Measurements from ENCODE around the gene RSRC1.
"Not testable (repeated sequence)": the region's sequence is repeated elsewhere in the genome, so short reads cannot be mapped to it uniquely, and the experiment has no call there.

Gene RSRC1

DNA sequence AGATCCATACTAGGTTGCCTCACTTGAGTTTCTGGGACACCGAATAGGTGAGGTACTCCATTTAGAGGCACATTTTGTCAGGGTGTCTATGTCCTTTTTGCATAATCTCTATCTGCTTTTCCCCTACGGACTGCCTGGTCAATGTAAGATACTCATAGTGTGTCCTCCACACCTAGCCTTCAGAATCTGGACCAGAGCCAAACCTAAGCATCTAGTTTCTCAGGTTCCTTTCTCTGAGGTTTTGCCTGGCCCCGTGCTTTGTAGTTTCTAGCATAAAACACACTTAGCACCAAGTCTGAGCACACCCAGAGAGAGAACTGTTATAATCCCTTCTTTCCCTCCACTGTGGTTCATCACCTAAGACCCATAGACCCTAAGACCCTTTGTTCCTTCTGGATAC lies 355.2 kb downstream of the RSRC1 start:
- DNase-seq (ENCODE audit: low spot score), result no peak

DNA sequence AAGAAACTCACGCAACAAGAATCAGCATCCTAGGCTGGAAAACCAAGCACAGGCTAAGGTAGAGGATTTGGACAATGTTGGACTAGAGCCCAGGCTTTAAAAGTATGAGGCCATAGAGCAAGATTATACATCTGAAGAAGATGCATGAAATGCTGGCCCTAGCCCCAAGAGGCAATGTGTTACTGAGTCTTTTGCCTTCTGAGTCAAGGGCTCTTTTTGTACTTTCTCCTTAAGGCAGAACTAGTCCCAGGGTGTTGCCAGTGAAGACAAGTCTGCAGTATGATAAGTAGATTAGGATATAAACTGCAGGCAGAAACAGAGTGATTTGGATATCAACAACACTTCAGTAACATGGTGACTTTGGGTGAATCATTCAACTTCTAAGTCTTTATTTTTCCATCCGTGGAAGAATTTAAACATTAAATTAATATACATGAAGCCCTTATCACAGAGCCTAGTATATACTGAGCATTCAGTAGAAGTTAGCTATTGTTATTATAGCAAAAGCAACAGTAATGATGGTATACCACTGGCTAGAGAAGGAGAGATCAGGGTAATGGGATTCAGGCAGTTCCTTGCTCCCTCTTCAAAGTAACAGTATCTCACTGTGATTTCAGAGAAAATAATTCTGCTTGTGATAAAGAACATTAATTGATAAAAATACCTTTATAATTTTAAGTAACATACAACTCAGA lies 361.2 kb downstream of the RSRC1 start:
- DNase-seq (ENCODE audit: low spot score), result no peak

DNA sequence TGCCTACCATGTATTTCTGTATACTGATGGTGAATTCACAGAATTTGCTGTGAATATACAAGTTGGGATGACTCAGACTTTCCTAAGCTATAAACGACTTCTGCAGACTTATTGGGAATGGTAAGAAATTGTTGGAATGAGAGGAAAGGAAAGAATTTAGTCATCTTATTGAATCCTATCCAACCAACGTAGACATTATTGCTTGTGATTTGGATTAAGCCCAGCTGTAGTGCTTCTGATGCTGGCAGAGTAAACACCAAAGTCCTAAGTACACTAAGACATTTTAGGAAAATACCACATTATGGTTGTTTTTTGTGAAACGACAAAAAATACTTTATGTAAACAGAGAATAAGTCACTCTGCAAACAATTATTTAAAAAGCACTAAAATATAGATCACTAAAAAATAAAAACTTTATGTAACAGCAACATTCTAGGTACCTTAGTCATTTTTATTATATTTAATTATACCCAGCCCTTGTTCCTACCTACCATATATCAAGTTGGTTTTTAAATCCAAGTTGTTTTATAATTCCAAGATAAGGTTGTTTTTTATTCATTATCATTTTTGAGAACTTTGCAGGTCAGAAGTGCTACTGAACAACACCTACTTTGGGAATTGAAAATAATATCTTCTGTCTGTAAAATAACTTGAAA lies 361.9 kb downstream of the RSRC1 start:
- DNase-seq (ENCODE audit: low spot score), result peak; percentile 56

DNA sequence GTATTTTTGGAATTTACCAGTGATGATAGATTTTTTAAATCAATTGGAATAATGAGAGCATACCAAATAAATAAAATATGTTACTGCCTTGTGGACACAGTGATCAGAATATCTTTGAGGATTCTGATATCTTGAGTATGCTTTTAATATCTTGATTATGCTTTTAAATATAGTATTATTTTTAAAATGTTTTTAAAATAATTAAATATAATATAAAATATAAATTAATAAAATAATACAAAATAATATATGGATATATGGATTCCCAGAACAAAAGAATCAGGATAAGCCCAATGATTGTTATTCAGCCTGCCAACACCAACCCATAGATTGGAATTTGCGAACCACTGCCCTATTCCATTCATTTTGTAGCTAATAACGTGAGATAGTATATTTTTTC lies 369.2 kb downstream of the RSRC1 start:
- DNase-seq (ENCODE audit: low spot score), result no peak

DNA sequence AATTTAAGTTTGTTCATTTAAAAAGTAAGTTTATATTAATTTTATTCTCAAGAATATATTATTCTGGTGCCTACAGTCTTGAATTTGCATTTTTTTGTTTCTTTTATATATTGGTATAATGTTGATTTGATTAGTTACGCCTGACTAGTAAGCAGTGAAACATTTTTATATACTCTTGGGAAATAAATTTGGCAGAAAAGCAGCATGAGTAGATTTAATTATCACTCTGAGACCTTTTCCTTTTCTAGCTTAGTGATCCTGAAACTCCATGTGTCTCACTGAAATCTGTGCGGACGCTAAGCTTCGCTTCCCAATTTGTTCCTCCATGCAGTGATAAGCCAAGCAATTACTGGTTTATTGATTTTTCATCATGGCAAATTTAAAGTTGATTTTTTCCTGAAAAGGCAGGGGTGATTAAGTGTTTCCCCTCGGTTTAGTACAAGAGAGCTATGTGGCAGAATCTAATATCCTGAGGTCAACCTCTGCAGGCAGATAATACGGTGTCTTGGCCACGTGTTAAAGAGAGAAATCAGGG lies 373.9 kb downstream of the RSRC1 start:
- no peak for DNase-seq (ENCODE audit: low spot score)

DNA sequence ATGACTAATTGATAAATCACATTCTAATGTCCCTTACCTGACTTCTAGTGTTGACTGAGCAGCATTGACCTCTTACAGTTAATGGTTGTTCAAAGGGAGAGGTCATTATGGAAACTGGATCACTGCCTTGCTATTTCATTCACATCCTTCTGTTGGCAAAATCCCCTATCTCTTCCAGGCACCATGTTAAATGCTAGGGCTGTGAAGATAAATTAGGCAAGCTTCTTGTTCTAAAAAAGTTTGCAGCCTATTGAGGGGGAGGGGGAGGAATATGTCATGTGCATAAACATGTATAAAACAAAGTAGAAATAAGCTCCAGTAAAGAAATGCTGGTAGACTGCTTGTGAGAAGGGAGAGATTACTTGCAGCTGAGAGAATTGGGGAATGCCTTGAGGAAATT lies 376.3 kb downstream of the RSRC1 start:
- DNase-seq (ENCODE audit: low spot score), result no peak

DNA sequence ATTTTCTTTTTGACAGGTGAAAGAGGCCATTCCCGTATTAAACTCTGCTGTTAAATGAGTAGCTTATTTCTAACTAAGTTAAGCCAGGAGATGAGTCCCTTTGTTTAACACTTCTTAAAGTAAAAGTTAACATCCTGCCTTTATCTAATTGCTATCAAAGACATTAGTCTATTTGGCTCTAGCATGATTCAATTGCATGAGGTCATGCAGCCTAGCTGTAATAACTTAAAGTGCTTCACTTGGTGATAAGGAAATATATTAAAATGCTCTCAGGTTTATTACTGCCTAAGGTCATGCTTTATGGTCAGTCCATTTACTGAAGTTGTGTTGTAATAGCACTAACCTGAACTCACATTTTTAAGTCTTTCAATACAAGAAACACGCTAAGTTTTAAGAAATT lies 378.8 kb downstream of the RSRC1 start:
- no peak for DNase-seq (ENCODE audit: low spot score)

DNA sequence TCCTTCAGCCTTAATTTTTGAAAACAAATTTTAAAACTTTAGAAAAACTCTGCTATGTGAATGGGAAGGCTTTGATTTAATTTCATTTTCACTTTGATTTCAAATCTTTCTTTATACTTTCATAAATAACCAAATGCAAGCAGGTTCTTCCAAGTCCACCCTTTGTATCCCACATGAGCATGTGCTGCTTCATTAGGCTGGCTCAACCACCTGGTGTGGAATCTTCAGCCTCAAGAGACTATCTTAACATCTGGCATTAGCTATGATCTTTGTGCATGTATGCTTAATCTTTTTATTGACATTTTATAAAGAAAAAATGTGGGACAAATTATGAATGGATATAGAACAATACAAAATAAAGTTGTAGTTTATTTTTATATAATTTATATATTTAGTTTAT lies 379.3 kb downstream of the RSRC1 start:
- no peak for DNase-seq (ENCODE audit: low spot score)

DNA sequence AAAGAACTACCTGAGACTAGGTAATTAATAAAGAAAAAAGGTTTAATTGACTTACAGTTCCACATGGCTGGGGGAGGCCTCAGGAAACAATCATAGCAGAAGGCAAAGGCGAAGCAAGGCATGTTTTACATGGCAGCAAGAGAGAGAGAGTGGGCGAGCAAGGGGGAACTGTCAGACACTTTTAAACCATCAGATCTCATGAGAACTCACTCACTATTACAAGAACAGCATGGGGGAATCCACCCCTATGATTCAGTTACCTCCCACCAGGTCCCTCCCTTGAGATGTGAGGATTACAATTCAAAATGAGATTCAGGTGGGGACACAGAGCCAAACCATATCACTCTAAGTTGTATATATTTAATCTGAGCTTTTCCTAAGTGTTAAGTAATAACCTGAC lies 382.1 kb downstream of the RSRC1 start:
- DNase-seq (ENCODE audit: low spot score), result no peak

DNA sequence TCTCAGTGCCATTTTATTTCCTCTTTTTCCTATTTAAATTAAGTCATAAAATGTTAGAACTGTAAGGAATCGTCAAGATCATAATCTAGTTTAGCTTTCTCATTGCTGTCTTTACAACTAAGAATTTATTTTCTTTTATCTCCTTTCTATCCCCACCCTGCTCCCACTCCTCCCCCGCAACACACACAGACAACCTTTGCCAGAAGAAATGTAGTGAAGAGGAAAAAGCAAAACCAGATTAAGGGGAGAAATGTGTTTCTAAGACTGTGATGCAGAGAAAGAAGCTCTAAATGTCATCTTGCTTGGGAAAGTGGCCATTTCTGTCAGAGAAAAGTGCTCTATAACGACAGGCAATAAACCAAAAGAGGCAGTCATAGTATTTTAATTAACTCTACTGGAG lies 382.8 kb downstream of the RSRC1 start:
- no peak for DNase-seq (ENCODE audit: low spot score)

DNA sequence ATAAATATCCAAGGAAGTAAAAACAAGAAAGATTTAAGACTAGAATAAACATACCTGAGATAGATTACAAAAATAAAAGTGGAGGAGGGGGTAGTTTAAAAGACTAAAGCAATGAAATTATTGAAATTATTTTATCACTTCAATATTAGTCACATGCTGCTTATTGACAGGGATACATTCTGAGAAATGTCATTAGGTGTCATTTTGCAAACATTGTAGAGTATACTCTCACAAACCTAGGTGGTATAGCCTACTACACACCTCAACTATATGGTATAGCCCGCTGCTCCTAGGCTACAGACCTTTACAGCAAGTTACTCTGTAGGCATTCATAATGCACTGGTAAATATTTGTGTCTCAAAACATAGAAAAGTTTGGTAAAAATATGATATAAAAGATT lies 384.0 kb downstream of the RSRC1 start:
- DNase-seq (ENCODE audit: low spot score), result no peak

DNA sequence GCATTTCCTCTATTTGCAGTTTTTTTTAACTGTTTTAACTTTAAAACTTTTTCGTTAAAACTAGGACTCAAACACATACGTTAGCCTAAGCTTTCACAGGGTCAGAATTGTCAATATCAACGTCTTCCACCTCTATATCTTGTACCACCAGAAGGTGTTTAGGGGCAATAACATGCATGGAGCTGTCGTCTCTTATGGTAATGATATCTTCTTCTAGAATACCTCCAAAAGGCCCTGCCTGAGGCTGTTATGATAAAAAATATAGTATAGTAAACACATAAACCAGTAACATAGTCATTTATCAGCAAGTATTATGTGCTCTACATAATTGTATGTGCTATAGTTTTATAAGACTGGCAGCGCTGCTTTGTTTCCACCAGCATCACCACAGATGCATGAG lies 384.8 kb downstream of the RSRC1 start:
- DNase-seq (ENCODE audit: low spot score), result no peak

DNA sequence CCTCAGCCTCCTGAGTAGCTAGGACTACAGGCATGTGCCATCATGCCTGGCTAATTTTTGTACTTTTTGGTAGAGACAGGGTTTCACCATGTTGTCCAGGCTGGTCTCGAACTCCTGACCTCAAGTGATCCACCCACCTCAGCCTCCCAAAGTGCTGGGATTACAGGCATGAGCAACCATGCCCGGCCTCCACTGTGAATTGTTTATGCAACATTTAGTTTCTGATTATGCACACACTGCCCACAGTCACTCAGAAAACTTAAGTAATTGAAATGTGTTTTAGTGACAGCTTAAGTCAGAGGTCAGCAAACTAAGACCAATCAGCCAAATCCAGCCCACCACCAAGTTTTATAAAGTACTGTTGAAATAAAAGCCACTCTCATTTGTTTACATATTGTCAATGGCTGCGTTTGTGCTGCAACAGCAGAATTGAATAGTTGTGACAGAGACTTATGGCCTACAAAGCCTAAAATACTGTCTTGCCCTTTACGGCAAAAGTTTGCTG lies 385.6 kb downstream of the RSRC1 start:
- DNase-seq (ENCODE audit: low spot score), result not testable (repeated sequence)

DNA sequence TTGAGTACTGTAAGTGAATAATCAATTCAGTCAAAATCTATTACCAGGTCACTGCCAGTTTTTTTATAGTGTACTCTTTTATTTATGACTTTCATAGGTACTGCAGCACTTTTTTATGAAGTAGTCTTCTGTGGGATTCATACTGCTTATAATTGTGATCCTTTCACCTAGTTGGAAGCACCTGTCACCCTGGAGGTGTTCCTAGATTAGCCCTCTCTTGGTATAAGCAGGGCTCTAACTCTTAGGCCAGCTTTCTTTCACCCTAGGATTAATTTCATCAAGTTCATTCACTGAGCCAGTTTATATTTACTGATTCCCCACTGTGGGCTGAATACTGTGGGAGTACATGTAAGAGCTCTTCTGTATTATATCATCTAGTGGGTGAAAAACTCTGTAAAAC lies 395.2 kb downstream of the RSRC1 start:
- no peak for DNase-seq (ENCODE audit: low spot score)

DNA sequence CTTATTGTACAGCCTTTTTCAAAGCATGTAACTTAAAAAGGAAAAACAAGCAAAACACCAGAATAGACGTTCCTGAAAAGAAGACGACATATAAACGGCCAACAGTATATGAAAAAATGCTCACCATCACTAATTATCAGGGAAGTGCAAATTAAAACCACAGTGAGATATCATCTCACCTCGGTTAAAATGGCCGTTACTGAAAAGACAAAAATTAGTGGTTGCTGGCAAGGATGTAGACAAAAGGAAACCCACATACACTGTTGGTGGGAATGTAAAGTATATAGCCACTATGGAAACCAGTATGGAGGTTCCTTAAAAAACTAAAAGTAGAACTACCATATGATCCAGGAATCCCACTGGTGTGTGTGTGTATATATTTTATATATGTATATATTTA lies 396.6 kb downstream of the RSRC1 start:
- no peak for DNase-seq (ENCODE audit: low spot score)

DNA sequence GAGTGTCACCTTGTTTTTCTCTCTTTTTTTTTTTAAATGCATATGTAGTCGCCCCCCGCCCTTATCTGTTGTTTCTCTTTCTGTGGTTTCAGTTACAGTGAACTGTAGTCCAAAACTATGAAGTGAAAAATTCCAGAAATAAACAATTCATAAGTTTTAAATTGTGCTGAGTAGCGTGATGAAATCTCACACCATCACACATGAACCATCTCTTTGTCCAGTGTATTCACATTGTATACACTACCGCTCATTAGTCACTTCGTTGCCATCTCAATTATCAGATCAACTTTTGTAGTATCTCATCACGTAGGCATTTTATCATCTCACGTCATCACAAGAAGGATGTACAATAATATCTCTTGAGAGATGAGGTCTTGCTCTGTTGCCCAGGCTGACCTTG lies 398.6 kb downstream of the RSRC1 start:
- no peak for DNase-seq (ENCODE audit: low spot score)

DNA sequence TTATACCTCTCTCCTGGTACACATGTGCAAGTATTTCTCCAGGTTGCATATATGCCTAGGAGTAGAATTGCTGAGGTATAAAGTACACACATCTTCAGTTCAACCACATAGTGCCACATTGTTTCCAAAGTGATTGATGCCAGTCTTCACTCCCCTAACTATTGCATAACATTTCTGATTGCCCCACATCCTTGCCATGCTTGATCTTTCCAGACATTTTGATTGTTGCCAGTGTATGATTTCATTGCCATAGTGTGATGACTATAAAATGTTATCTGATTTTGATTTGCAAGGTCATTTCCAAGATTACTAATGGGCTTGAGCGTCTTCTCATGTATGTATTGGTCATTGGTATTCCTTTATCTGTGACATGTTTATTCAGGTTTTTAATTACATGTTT lies 400.0 kb downstream of the RSRC1 start:
- DNase-seq (ENCODE audit: low spot score), result no peak

DNA sequence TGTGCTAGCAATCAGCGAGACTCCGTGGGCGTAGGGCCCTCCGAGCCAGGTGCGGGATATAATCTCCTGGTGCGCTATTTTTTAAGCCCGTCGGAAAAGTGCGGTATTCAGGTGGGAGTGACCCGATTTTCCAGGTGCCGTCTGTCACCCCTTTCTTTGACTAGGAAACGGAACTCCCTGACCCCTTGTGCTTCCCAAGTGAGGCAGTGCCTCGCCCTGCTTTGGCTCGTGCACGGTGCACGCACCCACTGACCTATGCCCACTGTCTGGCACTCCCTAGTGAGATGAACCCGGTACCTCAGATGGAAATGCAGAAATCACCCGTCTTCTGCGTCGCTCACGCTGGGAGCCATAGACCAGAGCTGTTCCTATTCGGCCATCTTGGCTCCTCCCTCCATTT lies 406.8 kb downstream of the RSRC1 start:
- not testable (repeated sequence) for DNase-seq (ENCODE audit: low spot score)

DNA sequence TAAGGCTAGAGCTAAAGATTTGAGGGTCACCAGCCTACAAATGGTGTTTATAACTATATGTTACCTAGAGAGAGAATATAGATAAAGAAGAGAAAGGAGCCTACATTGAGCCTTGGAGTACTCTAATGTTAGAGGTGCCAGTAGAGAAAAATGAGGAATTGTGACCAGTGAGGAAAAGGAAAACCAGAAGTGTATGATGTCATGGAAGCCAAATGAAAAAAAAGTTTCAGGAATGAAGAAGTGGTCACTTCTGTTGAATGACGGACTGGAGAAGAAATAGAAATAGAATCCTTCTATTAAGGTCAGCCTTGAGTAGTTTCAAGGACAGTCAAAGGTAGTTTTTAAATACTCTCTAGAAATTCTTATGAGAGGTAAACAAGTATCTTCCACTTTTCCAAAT lies 409.9 kb downstream of the RSRC1 start:
- DNase-seq (ENCODE audit: low spot score), result no peak

DNA sequence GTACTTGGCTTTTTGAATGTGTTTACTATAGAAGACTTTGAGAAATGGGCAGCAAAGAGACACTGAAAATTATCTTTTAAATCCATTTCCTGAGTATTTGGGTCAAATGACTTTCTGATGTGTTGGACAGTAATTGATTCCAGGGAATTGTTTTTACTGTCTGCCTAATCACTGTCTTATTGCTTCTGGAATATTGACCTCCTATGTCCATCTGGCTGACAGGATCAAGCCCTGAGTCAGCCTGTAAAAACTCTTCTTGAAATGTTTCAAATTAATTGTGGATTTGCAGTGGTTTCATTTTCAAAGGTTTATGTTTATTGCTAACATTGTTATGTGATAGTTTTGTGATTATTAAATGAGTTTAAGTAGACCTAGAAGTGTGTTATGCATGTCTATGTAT lies 410.5 kb downstream of the RSRC1 start:
- DNase-seq (ENCODE audit: low spot score), result no peak

DNA sequence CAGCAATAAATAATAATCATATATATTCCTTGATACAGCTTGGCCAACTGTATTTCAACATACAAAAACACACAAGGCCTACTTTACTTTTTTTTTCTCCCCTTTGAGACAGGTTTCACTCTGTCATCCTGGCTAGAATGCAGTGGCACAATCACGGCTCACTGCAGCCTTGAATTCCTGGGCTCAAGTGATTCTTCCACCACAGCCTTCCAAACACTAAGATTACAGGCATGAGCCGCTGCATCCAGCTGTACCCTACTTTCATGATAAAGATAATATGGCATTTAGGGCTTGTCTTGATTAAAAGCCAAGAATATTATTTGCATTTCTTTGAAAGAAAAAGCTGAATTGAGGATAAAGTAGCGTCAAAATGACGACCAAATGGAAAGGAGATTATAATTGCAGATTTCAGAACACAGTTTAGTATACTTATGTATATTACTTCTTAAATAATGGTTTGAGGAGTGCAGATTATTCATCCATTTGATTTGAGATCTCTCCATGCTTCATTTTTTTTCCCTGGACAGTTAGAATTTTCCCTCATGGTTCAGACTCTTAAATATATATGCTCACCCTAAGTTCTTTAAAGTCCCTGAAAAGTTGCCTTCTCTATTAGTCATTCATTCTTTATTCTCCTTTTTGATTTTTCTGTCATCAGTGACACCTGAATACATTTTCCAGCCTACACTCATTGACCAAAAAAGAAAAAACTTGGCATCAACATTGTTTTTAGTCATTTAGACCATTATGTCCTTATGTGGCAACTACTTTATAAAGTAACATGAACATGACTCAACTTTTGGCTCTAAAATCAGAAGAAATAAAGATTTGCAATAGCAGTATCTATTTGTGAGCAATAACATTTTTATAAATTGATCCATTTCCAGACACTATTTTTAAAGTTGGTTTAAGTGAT lies 412.6 kb downstream of the RSRC1 start:
- DNase-seq (ENCODE audit: low spot score), result no peak

DNA sequence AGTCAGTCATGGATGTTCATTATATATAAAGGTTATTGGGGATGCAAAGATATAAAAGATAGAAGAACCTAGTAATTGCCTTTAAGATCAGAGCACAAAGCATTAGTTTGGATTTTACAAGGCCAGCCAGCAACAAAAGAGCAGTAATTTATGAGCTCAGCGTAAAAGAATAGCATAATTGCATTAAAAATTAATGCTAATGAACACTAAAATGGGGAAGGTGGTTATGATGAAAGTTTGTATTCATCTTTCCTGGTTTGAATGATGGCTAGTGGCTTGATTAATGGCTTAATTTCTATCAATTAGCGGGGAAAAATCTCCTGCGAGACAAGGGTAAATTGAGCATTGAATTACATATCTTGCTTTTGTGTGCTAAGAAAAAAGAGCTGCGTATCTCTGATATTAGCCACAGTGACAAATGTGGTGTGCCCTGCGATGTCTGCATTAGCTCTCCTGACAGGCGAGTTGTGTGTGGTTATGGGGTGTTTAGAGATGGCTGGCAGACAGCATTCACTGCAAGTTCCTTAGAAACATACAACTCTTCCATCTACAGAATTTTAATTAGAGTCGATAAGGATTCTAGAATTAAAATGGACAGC lies 418.3 kb downstream of the RSRC1 start:
- DNase-seq (ENCODE audit: low spot score), result no peak
